Uterus (tissue), 4 donors: ENCODE results near the gene VDAC1. TPM values are rescaled to one million over a fixed set of nuclear protein-coding genes. Genes with fewer than 3 reads are reported as not detected.
A peak's percentile ranks its signal among the peaks of the same experiment; 100 is the strongest.

ENCODE experiments used
- DNase-seq, 2 donors: peaks; one replicate each; pipeline ENCODE4 v3.0.0-alpha.2; 2019 to 2020
- H3K27ac ChIP-seq, 2 donors: fragments of 200-600 bp; sonication (generic); 1 replicate in 1 of 2; 2 replicates in 1 of 2; pipeline ENCODE4 v1.5.1; 2016 to 2018
- H3K27me3 ChIP-seq, 2 donors: fragments of 200-600 bp; sonication (generic); one replicate each; pipeline ENCODE4 v1.5.1; 2018 to 2019; ENCODE audit warnings: control low read depth in 1 of 2
- H3K36me3 ChIP-seq, 2 donors: fragments of 200-600 bp; sonication (generic); one replicate each; pipeline ENCODE4 v1.5.1; 2019; ENCODE audit warnings: control low read depth in 1 of 2
- H3K4me1 ChIP-seq, 2 donors: fragments of 200-600 bp; sonication (generic); one replicate each; pipeline ENCODE4 v1.5.1; 2018 to 2019; ENCODE audit warnings: control low read depth in 1 of 2
- H3K4me3 ChIP-seq, 2 donors: fragments of 200-600 bp; sonication (generic); 1 replicate in 1 of 2; 2 replicates in 1 of 2; pipeline ENCODE4 v1.5.1; 2018 to 2019; ENCODE audit warnings: mild to moderate bottlenecking in 1 of 2
- H3K9me3 ChIP-seq, 2 donors: fragments of 200-600 bp; sonication (generic); one replicate each; pipeline ENCODE4 v1.5.1; 2019; ENCODE audit warnings: control low read depth in 1 of 2
- CTCF ChIP-seq, 4 experiments: fragments of 200-600 bp in 2 of 4; fragments of 450-650 bp in 2 of 4; sonication (generic) in 2 of 4; IDR thresholded peaks; one replicate each; pipeline ENCODE4 v1.5.1; 2016 to 2019; ENCODE audit warnings: antibody characterized with exemption in 4 of 4, mild to moderate bottlenecking in 2 of 4, moderate library complexity in 1 of 4
- POLR2A ChIP-seq, 2 donors: fragments of 450-650 bp; IDR thresholded peaks; one replicate each; pipeline ENCODE4 v1.6.1; 2016; ENCODE audit warnings: antibody characterized with exemption in 2 of 2, mild to moderate bottlenecking in 1 of 2, moderate library complexity in 1 of 2
- intact Hi-C: fragments of 100-400 bp; cut with DNase I; formaldehyde crosslinking; loops from one replicate; pipeline ENCODE4 v1.15.1; 2023; ENCODE audit warnings: low total_unique reads
- total RNA-seq, 4 donors: library from RNA; depleted of rRNA in 3 of 4; stranded (reverse); fragments of >200 nt in 3 of 4; gene quantifications; one replicate each; pipeline versions ENCODE4 v1.1.0 to v1.2.4, GENCODE V29; 2014 to 2023
- donor health status: DM: yes; HTN: yes; CAD: no.

The VDAC1 gene
- total RNA-seq, 4 donors from 2014 or later = 19.4 to 112 (median 79.8) TPM

GRCh38 chr5:133952729-133953567 lies 51.8 kb downstream of the VDAC1 start:
- Histone ChIP-seq H3K9me3 (no peaks in the 10 kb centered on the region), H3K4me3 (no peak overlapping the region), H3K4me1 (no peaks in the 10 kb centered on the region), H3K36me3 (no peaks in the 10 kb centered on the region), H3K27ac (peak overlapping the region; percentile 71 to 73), H3K27me3 (no peaks in the 10 kb centered on the region)
- TF ChIP-seq CTCF (IDR thresholded peaks at IDR 0.05) = no peak
- TF ChIP-seq POLR2A (IDR thresholded peaks at IDR 0.05) = no peak
- intact Hi-C loops = no loop called here
- peak; percentile 69 to 70 for DNase-seq

- TF ChIP-seq POLR2A (IDR thresholded peaks at IDR 0.05) (no peak), CTCF (IDR thresholded peaks at IDR 0.05) (no peak)
- H3K27me3 ChIP-seq = no peaks in the 10 kb centered on the region
- no peak for DNase-seq
- H3K36me3 ChIP-seq = no peaks in the 10 kb centered on the region
- no peaks in the 10 kb centered on the region for H3K4me1 ChIP-seq
- H3K4me3 ChIP-seq = no peak overlapping the region
- no peaks in the 10 kb centered on the region for H3K9me3 ChIP-seq
- H3K27ac ChIP-seq = no peak overlapping the region
- intact Hi-C loops = no loop called here
These were observed 53.8 kb downstream of the VDAC1 start for GRCh38 chr5:133950821-133951612.

- intact Hi-C loops = no loop called here
- Histone ChIP-seq H3K9me3 (no peaks in the 10 kb centered on the region), H3K4me1 (no peaks in the 10 kb centered on the region), H3K4me3 (no peak overlapping the region), H3K27ac (no peak overlapping the region), H3K27me3 (no peaks in the 10 kb centered on the region), H3K36me3 (no peaks in the 10 kb centered on the region)
- no peak for TF ChIP-seq CTCF (IDR thresholded peaks at IDR 0.05)
- no peak for TF ChIP-seq POLR2A (IDR thresholded peaks at IDR 0.05)
- no peak for DNase-seq
These were observed 56.1 kb downstream of the VDAC1 start for GRCh38 chr5:133948721-133949120.

GRCh38 chr5:133947431-133947841 lies 57.3 kb downstream of the VDAC1 start:
- intact Hi-C loops = no loop called here
- TF ChIP-seq POLR2A (IDR thresholded peaks at IDR 0.05) = no peak
- no peak for TF ChIP-seq CTCF (IDR thresholded peaks at IDR 0.05)

GRCh38 chr5:133945568-133945967 lies 59.2 kb downstream of the VDAC1 start:
- Histone ChIP-seq H3K9me3 (no peaks in the 10 kb centered on the region), H3K27me3 (no peaks in the 10 kb centered on the region), H3K36me3 (no peaks in the 10 kb centered on the region), H3K4me3 (no peak overlapping the region), H3K4me1 (no peaks in the 10 kb centered on the region), H3K27ac (no peak overlapping the region)
- no peak for DNase-seq
- intact Hi-C loops = no loop called here
- no peak for TF ChIP-seq CTCF (IDR thresholded peaks at IDR 0.05)
- TF ChIP-seq POLR2A (IDR thresholded peaks at IDR 0.05) = no peak

More at GRCh38 chr5:133947431-133947841, 57.3 kb downstream of the VDAC1 start:
- H3K27me3 ChIP-seq = no peaks in the 10 kb centered on the region
- no peak for DNase-seq
- no peaks in the 10 kb centered on the region for H3K4me1 ChIP-seq
- H3K27ac ChIP-seq = no peak overlapping the region
- H3K36me3 ChIP-seq = no peaks in the 10 kb centered on the region
- H3K4me3 ChIP-seq = no peak overlapping the region
- H3K9me3 ChIP-seq = no peaks in the 10 kb centered on the region
